HCT116 (cell line): Measurements from ENCODE around the gene NIN. TPM values are rescaled to one million over a fixed set of nuclear protein-coding genes. Genes with fewer than 3 reads are reported as not detected.

Experiments used
- ATAC-seq: fragments of 200-7000 bp; cut with Tn5 transposase; 2 replicates; pipeline ENCODE4 v1.9.1; 2020; ENCODE audit warnings: mild to moderate bottlenecking, moderate library complexity
- BruUV-seq: library from RNA; stranded (reverse); fragments of 400-500 nt; replicated peaks from 2 replicates; lab custom pipeline; 2021; lab: Mats Ljungman, UMichigan
- CTCF ChIA-PET: fragments of 300-600 bp; sonication (Branson Sonifier 250); formaldehyde crosslinking; loops from one replicate; lab custom pipeline; 2021; ENCODE audit warnings: antibody characterized with exemption; lab: Charles Lee
- POLR2A ChIA-PET: fragments of 300-600, 350-600 bp; sonication (Branson Sonifier 250); formaldehyde crosslinking; loops from one replicate; lab custom pipeline; 2021; ENCODE audit warnings: antibody characterized with exemption; lab: Charles Lee
- RAD21 ChIA-PET, 2 experiments: fragments of 300-600 bp; sonication (Branson Sonifier 250); formaldehyde crosslinking; loops; one replicate each; lab custom pipeline; 2023; ENCODE audit warnings: low total read pairs in 2 of 2; ENCODE audit not compliant: uncharacterized antibody in 2 of 2, unreplicated experiment in 2 of 2, low non-redundant PET in 1 of 2; lab: Charles Lee
- DNase-seq: peaks from one replicate; pipeline ENCODE4 v3.0.0-alpha.2; 2010; ENCODE audit warnings: low read depth, low spot score
- H2AFZ ChIP-seq: fragments of 200-600 bp; shearing (Covaris generic), sonication (generic); 2 replicates; pipeline ENCODE4 v1.6.1; 2017; ENCODE audit warnings: low read depth, mixed run types, mixed read lengths, antibody characterized with exemption, low read length; ENCODE audit not compliant: poor library complexity, severe bottlenecking
- H3K27ac ChIP-seq: 2 replicates; pipeline ENCODE4 v1.5.1; 2012; ENCODE audit warnings: low read depth, low read length
- H3K27me3 ChIP-seq: fragments of 200-600 bp; sonication (generic); 2 replicates; pipeline ENCODE4 v1.6.1; 2016; ENCODE audit warnings: mixed run types, low read length, mixed read lengths; ENCODE audit not compliant: insufficient read depth
- H3K36me3 ChIP-seq, 2 experiments: fragments of 200-500 bp in 1 of 2; fragments of 200-600 bp in 1 of 2; sonication (Bioruptor generic) in 1 of 2; sonication (generic) in 1 of 2; 2 replicates each; pipeline versions ENCODE4 v1.5.1 to v1.6.1; 2014 to 2016; ENCODE audit warnings: low read length in 2 of 2, inconsistent platforms in 1 of 2, mixed read lengths in 1 of 2, mixed run types in 1 of 2; ENCODE audit not compliant: insufficient read depth in 2 of 2, control insufficient read depth in 1 of 2
- H3K4me1 ChIP-seq, 2 experiments: fragments of 200-600 bp in 1 of 2; sonication (generic) in 1 of 2; 2 replicates each; pipeline versions ENCODE4 v1.5.1 to v1.6.1; 2012 to 2017; ENCODE audit warnings: low read length in 2 of 2, inconsistent platforms in 1 of 2, mild to moderate bottlenecking in 1 of 2, mixed read lengths in 1 of 2, mixed run types in 1 of 2, moderate library complexity in 1 of 2; ENCODE audit not compliant: insufficient read depth in 2 of 2, control insufficient read depth in 1 of 2
- H3K4me2 ChIP-seq: fragments of 200-600 bp; sonication (generic); 2 replicates; pipeline ENCODE4 v1.6.1; 2017; ENCODE audit warnings: mixed run types, low read length, mixed read lengths
- H3K4me3 ChIP-seq, 2 experiments: fragments of 200-600 bp in 1 of 2; sonication (generic) in 1 of 2; replicated peaks in 1 of 2; 2 replicates each; pipeline ENCODE4 v1.5.1; 2011 to 2016; ENCODE audit warnings: low read length in 2 of 2, control low read depth in 1 of 2, low read depth in 1 of 2, mild to moderate bottlenecking in 1 of 2, mixed read lengths in 1 of 2, mixed run types in 1 of 2
- H3K79me2 ChIP-seq: fragments of 200-600 bp; sonication (generic); 2 replicates; pipeline ENCODE4 v1.6.1; 2017; ENCODE audit warnings: mild to moderate bottlenecking, mixed run types, low read length, moderate library complexity, mixed read lengths; ENCODE audit not compliant: insufficient read depth
- H3K9ac ChIP-seq: fragments of 200-600 bp; sonication (generic); 2 replicates; pipeline ENCODE4 v1.6.1; 2016; ENCODE audit warnings: low read length, mixed read lengths
- H3K9me2 ChIP-seq: fragments of 200-600 bp; sonication (generic), shearing (Covaris generic); 2 replicates; pipeline ENCODE4 v1.6.1; 2017; ENCODE audit warnings: mixed run types, mild to moderate bottlenecking, moderate library complexity; ENCODE audit not compliant: insufficient read depth
- H3K9me3 ChIP-seq, 2 experiments: fragments of 200-500 bp in 1 of 2; fragments of 200-600 bp in 1 of 2; sonication (Bioruptor generic) in 1 of 2; sonication (generic) in 1 of 2; 2 replicates each; pipeline ENCODE4 v1.6.1; 2014 to 2017; ENCODE audit warnings: low read length in 2 of 2, mixed read lengths in 2 of 2, inconsistent platforms in 1 of 2, low read depth in 1 of 2, mild to moderate bottlenecking in 1 of 2, mixed run types in 1 of 2, moderate library complexity in 1 of 2; ENCODE audit not compliant: control insufficient read depth in 1 of 2, insufficient read depth in 1 of 2
- H4K20me1 ChIP-seq: fragments of 200-600 bp; sonication (generic), shearing (Covaris generic); 2 replicates; pipeline ENCODE4 v1.6.1; 2017; ENCODE audit warnings: mixed run types, mild to moderate bottlenecking, moderate library complexity; ENCODE audit not compliant: insufficient read depth
- CTCF ChIP-seq, 3 experiments: fragments of 200-600 bp in 1 of 3; sonication (generic) in 1 of 3; IDR thresholded peaks in 2 of 3; conservative IDR thresholded peaks in 1 of 3; 2 replicates each; pipeline ENCODE4 v1.5.1; 2012 to 2017; ENCODE audit warnings: low read depth in 2 of 3, low read length in 2 of 3, antibody characterized with exemption in 1 of 3, borderline replicate concordance in 1 of 3, control low read depth in 1 of 3, mild to moderate bottlenecking in 1 of 3, mixed read lengths in 1 of 3, mixed run types in 1 of 3, moderate library complexity in 1 of 3; ENCODE audit not compliant: insufficient read depth in 1 of 3
- ELF1 ChIP-seq: IDR thresholded peaks from 2 replicates; pipeline ENCODE4 v1.6.1; 2012; ENCODE audit warnings: low read depth, borderline replicate concordance
- EZH2phosphoT487 ChIP-seq: fragments of 200-600 bp; IDR thresholded peaks from 2 replicates; pipeline ENCODE4 v1.6.1; 2018; ENCODE audit warnings: antibody characterized with exemption, borderline replicate concordance
- FOSL1 ChIP-seq: IDR thresholded peaks from 2 replicates; pipeline ENCODE4 v1.6.1; 2012; ENCODE audit warnings: low read depth
- JUND ChIP-seq: IDR thresholded peaks from 2 replicates; pipeline ENCODE4 v1.6.1; 2012
- ZFX ChIP-seq: fragments of 450-650 bp; IDR thresholded peaks from 2 replicates; pipeline ENCODE4 v1.6.1; 2017
- intact Hi-C: fragments of 100-400 bp; cut with micrococcal nuclease; formaldehyde crosslinking; loops from 2 replicates; pipeline ENCODE4 v1.10.0; 2022
- total RNA-seq: library from RNA; stranded (reverse); gene quantifications from one replicate; pipeline ENCODE4 v1.2.1, GENCODE V29; 2021; ENCODE audit not compliant: unreplicated experiment
- TF ChIP-seq, protein P1 (sequence below): IDR thresholded peaks from 2 replicates; pipeline ENCODE4 v1.6.1; 2012

Gene NIN
- total RNA-seq, 1 experiment from 2014 or later: 39.6 TPM

DNA sequence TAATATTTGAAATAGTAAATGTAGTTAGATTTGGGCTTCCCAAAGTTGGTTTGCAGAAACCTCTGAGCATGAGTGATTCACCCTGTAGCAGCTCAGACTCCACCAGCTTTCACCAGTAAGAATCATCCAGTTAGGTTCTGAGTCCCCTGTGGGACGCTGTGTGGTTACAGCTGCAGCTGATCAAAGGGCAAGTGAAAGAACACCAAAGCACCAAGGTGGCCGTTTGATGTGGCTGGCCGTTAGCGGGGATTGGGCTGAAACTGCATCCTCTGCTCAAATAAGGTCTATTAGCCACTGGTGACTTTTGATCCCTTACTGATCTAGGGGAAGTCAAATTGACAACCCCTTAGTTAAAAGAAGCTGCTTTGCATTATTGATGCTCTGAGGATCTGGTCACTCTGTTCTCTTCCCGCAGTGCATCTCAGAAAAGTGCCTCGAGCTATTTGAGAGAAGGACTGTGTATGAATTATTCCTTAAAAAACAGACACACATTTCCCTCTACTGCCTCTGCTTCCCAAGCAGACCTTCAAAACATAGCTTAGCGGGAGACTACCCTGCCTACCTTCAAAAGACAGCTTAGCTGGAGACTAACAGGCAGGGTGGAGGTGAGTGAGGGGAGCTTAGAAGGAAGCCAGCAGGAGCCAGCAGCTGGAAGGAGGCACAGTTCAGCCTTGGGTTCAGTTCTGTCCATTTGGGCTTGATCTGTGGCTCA is 44.6 kb upstream of the NIN start:
- Histone ChIP-seq H3K4me2 (no peak overlapping the region), H3K27me3 (peaks cover 3% of the 10 kb centered on the region; the same call in 1 of the 2 replicates), H3K36me3 (no peaks in the 10 kb centered on the region), H3K4me1 (no peaks in the 10 kb centered on the region), H3K4me3 (no peak overlapping the region), H3K9me3 (no peaks in the 10 kb centered on the region), H4K20me1 (no peaks in the 10 kb centered on the region), H2AFZ (no peak overlapping the region), H3K9ac (no peak overlapping the region), H3K79me2 (no peaks in the 10 kb centered on the region), H3K9me2 (no peaks in the 10 kb centered on the region), H3K27ac (no peak overlapping the region)
- DNase-seq (no peak), ATAC-seq (peak; percentile 27; the same call in 1 of the 2 replicates)
- ChIA-PET RAD21 (no interaction called here), CTCF (interaction anchor here (2.9 kb wide), 1 partner anchor 15 kb away, joined by 12 read pairs; no protein-coding TSS in a partner anchor), POLR2A (no interaction called here)
- TF ChIP-seq, protein P1, sequence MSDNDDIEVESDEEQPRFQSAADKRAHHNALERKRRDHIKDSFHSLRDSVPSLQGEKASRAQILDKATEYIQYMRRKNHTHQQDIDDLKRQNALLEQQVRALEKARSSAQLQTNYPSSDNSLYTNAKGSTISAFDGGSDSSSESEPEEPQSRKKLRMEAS: no peak
- TF ChIP-seq ZFX (no peak), CTCF (IDR thresholded peaks at IDR 0.05 in 2 of 3, conservative IDR thresholded peaks at IDR 0.05 in 1 of 3; ENCODE audit: borderline replicate concordance in 1 of 3, insufficient read depth in 1 of 3, low read depth in 2 of 3, low read length in 2 of 3) (no peak), ELF1 (no peak), JUND (no peak), FOSL1 (no peak), EZH2phosphoT487 (no peak)
- intact Hi-C loops: no loop called here
- no TSS peak for BruUV-seq
